ENCODE results near the gene TNIK. TPM values are rescaled to one million over a fixed set of nuclear protein-coding genes. Genes with fewer than 3 reads are reported as not detected.

Gene TNIK
- total and polyA plus RNA-seq, 2 of the 4 experiments (the other 2 are of a cell fraction) = 3.4 to 6.3 TPM

DNA sequence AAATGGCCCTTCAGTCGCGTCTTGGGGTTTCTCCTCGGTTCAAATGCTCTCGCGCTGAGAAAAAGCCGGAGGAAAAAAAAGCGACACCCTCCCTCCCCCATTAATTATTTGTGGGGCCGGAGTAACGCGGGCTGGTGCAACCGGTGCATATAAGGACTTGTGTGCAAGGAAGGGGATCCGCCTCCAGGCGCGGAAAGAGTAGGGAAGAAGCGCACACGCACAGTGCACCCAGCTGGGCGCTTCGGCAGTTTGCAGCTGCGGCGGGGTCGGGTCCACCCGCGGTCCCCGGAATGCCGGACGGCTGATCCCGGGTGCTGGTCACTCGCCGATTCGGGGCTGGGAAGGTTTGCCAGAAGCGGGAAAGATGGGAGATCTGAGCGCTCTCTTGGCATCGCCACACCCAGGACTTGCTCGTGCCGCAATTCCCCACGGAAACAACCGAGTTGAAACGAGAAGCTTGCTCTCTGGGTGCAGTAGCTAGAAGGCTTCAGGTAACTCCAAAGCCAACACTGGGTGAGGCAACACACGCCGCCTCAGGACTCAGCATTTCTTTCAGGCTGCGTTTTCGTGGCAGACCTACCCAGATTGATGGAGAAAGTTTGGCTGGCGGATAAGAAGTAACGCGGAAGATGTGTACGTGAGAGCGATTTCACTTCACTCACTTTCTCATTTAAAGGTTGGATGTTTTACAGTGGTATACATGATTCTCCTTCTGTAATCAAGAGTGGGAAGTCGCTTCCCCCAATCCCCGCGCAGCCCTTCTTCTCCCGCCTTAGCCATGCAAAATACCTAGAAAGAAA, 720 bp upstream of the TNIK start:
- Histone ChIP-seq H2AFZ (replicated peaks; ENCODE audit: low read length, poor library complexity) (peak overlapping the region; percentile 96), H3K4ac (ENCODE audit: low read depth, low read length) (peak overlapping the region; percentile 75), H2BK15ac (ENCODE audit: low read depth, low read length) (peak overlapping the region; percentile 63; the same call in 2 of the 3 replicates), H2BK5ac (ENCODE audit: low read depth, low read length, poor library complexity, severe bottlenecking) (peak overlapping the region; percentile 6), H3K9me3 (ENCODE audit: control insufficient read depth, insufficient read depth, low read length) (no peaks in the 10 kb centered on the region), H4K8ac (ENCODE audit: low read depth in 2 of 2, low read length in 2 of 2) (peak overlapping the region; percentile 34 to 77; a peak in 3 of 4 replicates), H4K20me1 (ENCODE audit: insufficient read depth, low read length) (no peaks in the 10 kb centered on the region), H3K18ac (ENCODE audit: low read depth, low read length) (peak overlapping the region; percentile 15; the same call in 1 of the 2 replicates), H4K91ac (ENCODE audit: insufficient read depth, low read depth, low read length) (peak overlapping the region; percentile 71), H4K5ac (ENCODE audit: low read depth, low read length) (no peak overlapping the region), H3K9ac (ENCODE audit: low read depth, low read length) (peak overlapping the region; percentile 68), H3K36me3 (ENCODE audit: control insufficient read depth, insufficient read depth, low read length) (no peaks in the 10 kb centered on the region), H2BK120ac (ENCODE audit: low read depth, low read length) (peak overlapping the region; percentile 66), H3K27ac (ENCODE audit: insufficient read depth, low read length) (peak overlapping the region; percentile 56), H3K79me1 (ENCODE audit: low read depth in 1 of 2, low read length in 2 of 2) (peaks cover 5 to 8% of the 10 kb centered on the region in 2 experiments; a peak in 3 of 4 replicates), H3K56ac (ENCODE audit: extremely low read depth, insufficient read depth, low read length) (peak overlapping the region; percentile 63), H3K4me2 (ENCODE audit: low read depth, low read length) (peak overlapping the region; percentile 71), H2BK20ac (ENCODE audit: low read depth, low read length) (peak overlapping the region; percentile 77), H3K4me3 (ENCODE audit: insufficient read depth, low read depth, low read length) (peak overlapping the region; percentile 86), H3K9me1 (ENCODE audit: insufficient read depth, low read length) (no peaks in the 10 kb centered on the region; the same call in 1 of the 2 replicates), H3K23ac (ENCODE audit: low read depth, low read length) (peak overlapping the region; percentile 89), H3K4me1 (ENCODE audit: control insufficient read depth, insufficient read depth, low read length) (peaks cover 3% of the 10 kb centered on the region), H3K14ac (replicated peaks; ENCODE audit: low read depth, low read length) (peak overlapping the region; percentile 89), H2AK5ac (ENCODE audit: low read depth, low read length) (no peak overlapping the region), H3K27me3 (ENCODE audit: control insufficient read depth, insufficient read depth, low read length) (no peaks in the 10 kb centered on the region), H2AK9ac (replicated peaks; ENCODE audit: low read depth, low read length, poor library complexity) (peak overlapping the region; percentile 75)
- in situ Hi-C loops (cut with MboI; ENCODE audit: low sequenced_read_pairs) (no loop called here), intact Hi-C loops (cut with micrococcal nuclease) (loop anchor here (1.0 to 5.0 kb wide), 5 partner anchors 104 to 500 kb away; no protein-coding TSS in a partner anchor), dilution Hi-C loops (cut with HindIII; ENCODE audit: low sequenced_read_pairs, unreplicated experiment) (no loop called here)
- BruUV-seq (replicated peaks) = no TSS peak
- CTCF ChIA-PET = interaction anchor here (0.7 to 1.4 kb wide), 3 partner anchors 14 to 203 kb away, joined by 3 to 6 read pairs (median 5); no protein-coding TSS in a partner anchor
- WGBS, 2 experiments (ENCODE audit: extremely low coverage in 2 of 2, insufficient read length in 1 of 2) = 0% methylated on average over 11 of the region's 51 CpGs; no CpG with 5 or more reads in 1 of the 2 experiments
- TF ChIP-seq BHLHE40 (IDR thresholded peaks at IDR 0.05; ENCODE audit: low read depth, low read length) = 0 out of 2 replicates have a peak, but pooled peaks have one; percentile 8
- 0 out of 2 replicates have a peak, but pooled peaks have one; percentile 6 for TF ChIP-seq MXI1 (IDR thresholded peaks at IDR 0.05; ENCODE audit: borderline replicate concordance, low read depth, low read length)
- no peak for TF ChIP-seq SMC3 (IDR thresholded peaks at IDR 0.05; ENCODE audit: low read depth, low read length)
- no peak for TF ChIP-seq RCOR1 (IDR thresholded peaks at IDR 0.05; ENCODE audit: insufficient replicate concordance, low read length)
- TF ChIP-seq MAFK (IDR thresholded peaks at IDR 0.05; ENCODE audit: low read depth, low read length) = no peak
- TF ChIP-seq RAD21 (IDR thresholded peaks at IDR 0.05; ENCODE audit: low read length) = peak; percentile 22; the same call in 1 of the 2 replicates
- TF ChIP-seq, protein P1, sequence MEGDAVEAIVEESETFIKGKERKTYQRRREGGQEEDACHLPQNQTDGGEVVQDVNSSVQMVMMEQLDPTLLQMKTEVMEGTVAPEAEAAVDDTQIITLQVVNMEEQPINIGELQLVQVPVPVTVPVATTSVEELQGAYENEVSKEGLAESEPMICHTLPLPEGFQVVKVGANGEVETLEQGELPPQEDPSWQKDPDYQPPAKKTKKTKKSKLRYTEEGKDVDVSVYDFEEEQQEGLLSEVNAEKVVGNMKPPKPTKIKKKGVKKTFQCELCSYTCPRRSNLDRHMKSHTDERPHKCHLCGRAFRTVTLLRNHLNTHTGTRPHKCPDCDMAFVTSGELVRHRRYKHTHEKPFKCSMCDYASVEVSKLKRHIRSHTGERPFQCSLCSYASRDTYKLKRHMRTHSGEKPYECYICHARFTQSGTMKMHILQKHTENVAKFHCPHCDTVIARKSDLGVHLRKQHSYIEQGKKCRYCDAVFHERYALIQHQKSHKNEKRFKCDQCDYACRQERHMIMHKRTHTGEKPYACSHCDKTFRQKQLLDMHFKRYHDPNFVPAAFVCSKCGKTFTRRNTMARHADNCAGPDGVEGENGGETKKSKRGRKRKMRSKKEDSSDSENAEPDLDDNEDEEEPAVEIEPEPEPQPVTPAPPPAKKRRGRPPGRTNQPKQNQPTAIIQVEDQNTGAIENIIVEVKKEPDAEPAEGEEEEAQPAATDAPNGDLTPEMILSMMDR (conservative IDR thresholded peaks at IDR 0.05; ENCODE audit: low read depth, low read length) = peak; percentile 10; the same call in 1 of the 2 replicates
- ATAC-seq (ENCODE audit: low read depth) (peak; percentile 59), DNase-seq (peak; percentile 70)
- POLR2A ChIA-PET (ENCODE audit: unreplicated experiment) = no interaction called here

Data from IMR-90 (cell line).